ENCODE measurements around the gene TMEM175. TPM values are rescaled to one million over a fixed set of nuclear protein-coding genes. Genes with fewer than 3 reads are reported as not detected.
A peak's percentile ranks its signal among the peaks of the same experiment; 100 is the strongest.

TMEM175 gene
- total and polyA plus RNA-seq, 9 of the 15 experiments (the other 6 are each of a cell fraction or from before 2014, with no cell fraction given): 0.13 to 30.9 (median 9.4) TPM

DNA sequence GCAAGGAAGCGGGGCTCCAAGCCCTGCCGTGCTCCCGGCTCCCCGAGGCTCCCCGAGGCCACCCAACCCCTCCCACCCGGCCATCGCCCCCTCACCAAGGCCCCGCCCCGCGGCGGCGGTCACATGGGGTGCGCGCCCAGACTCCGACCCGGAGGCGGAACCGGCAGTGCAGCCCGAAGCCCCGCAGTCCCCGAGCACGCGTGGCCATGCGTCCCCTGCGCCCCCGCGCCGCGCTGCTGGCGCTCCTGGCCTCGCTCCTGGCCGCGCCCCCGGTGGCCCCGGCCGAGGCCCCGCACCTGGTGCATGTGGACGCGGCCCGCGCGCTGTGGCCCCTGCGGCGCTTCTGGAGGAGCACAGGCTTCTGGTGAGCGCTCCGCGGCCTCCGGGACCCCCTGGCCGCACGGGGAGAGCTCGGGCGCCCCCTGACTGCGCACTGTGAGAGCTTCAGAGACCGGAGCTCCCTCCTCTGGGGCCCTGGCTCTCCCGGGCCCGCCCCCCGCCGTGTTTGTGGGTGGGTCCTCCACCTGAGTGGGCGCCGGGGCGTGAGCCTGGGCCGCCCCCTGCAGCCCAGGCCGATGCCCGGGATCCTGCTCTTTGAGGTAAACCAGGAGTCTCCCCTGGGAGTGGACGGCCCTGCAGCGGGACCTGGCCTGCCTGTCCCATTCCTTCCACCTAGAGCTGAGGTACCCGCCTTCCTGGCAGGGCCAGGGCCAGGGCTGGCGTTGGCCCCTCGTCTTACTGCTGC lies 54.8 kb downstream of the TMEM175 start, which contains the start of gene IDUA (continued):
- TF ChIP-seq SRSF7 (optimal IDR thresholded peaks at IDR 0.05; ENCODE audit: low read depth, low read length) (no peak), GABPB2 (CRISPR knock-in tag; conservative IDR thresholded peaks at IDR 0.05) (no peak), EWSR1 (IDR thresholded peaks at IDR 0.05; ENCODE audit: borderline replicate concordance, low read depth, partially characterized antibody) (no peak), NFXL1 (CRISPR knock-in tag; IDR thresholded peaks at IDR 0.05) (no peak), MCM3 (IDR thresholded peaks at IDR 0.05) (no peak), TARDBP (IDR thresholded peaks at IDR 0.05) (peak; percentile 93), GABPA (tag; conservative IDR thresholded peaks at IDR 0.05; ENCODE audit: low read depth) (peak; percentile 91), ZNF212 (CRISPR knock-in tag; IDR thresholded peaks at IDR 0.05) (no peak), ZNF384 (IDR thresholded peaks at IDR 0.05; ENCODE audit: low read depth, low read length) (no peak), ZNF76 (CRISPR knock-in tag; IDR thresholded peaks at IDR 0.05; ENCODE audit: borderline replicate concordance) (no peak), ZNF695 (CRISPR knock-in tag; IDR thresholded peaks at IDR 0.05) (no peak), FOSL1 (tag; conservative IDR thresholded peaks at IDR 0.05) (0 out of 2 replicates have a peak, but pooled peaks have one; percentile 22), EGR1 (conservative IDR thresholded peaks at IDR 0.05) (peak; percentile 71), ZC3H11A (IDR thresholded peaks at IDR 0.05; ENCODE audit: low read depth, low read length) (no peak), ZFPM2 (CRISPR knock-in tag; IDR thresholded peaks at IDR 0.05) (no peak), ZC3H8 (IDR thresholded peaks at IDR 0.05) (no peak), YY1 (IDR thresholded peaks at IDR 0.05; ENCODE audit: borderline replicate concordance in 1 of 3, control insufficient read depth in 1 of 3, extremely low read depth in 1 of 3, insufficient read depth in 3 of 3, insufficient read length in 1 of 3, insufficient replicate concordance in 2 of 3, low read depth in 1 of 3, low read length in 2 of 3) (peak in 2 of 3 experiments; percentile 0 to 4), ZNF239 (CRISPR knock-in tag; IDR thresholded peaks at IDR 0.05) (no peak), GTF2F1 (IDR thresholded peaks at IDR 0.05; ENCODE audit: low read depth, low read length) (no peak), RHOXF2B (CRISPR knock-in tag; conservative IDR thresholded peaks at IDR 0.05) (no peak), CBFB (CRISPR knock-in tag; IDR thresholded peaks at IDR 0.05) (0 out of 2 replicates have a peak, but pooled peaks have one; percentile 47), ZNF57 (CRISPR knock-in tag; IDR thresholded peaks at IDR 0.05) (no peak)
- TF ChIP-seq, protein P1, sequence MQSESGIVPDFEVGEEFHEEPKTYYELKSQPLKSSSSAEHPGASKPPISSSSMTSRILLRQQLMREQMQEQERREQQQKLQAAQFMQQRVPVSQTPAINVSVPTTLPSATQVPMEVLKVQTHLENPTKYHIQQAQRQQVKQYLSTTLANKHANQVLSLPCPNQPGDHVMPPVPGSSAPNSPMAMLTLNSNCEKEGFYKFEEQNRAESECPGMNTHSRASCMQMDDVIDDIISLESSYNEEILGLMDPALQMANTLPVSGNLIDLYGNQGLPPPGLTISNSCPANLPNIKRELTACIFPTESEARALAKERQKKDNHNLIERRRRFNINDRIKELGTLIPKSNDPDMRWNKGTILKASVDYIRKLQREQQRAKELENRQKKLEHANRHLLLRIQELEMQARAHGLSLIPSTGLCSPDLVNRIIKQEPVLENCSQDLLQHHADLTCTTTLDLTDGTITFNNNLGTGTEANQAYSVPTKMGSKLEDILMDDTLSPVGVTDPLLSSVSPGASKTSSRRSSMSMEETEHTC (IDR thresholded peaks at IDR 0.05): no peak
- TF ChIP-seq, protein P2, sequence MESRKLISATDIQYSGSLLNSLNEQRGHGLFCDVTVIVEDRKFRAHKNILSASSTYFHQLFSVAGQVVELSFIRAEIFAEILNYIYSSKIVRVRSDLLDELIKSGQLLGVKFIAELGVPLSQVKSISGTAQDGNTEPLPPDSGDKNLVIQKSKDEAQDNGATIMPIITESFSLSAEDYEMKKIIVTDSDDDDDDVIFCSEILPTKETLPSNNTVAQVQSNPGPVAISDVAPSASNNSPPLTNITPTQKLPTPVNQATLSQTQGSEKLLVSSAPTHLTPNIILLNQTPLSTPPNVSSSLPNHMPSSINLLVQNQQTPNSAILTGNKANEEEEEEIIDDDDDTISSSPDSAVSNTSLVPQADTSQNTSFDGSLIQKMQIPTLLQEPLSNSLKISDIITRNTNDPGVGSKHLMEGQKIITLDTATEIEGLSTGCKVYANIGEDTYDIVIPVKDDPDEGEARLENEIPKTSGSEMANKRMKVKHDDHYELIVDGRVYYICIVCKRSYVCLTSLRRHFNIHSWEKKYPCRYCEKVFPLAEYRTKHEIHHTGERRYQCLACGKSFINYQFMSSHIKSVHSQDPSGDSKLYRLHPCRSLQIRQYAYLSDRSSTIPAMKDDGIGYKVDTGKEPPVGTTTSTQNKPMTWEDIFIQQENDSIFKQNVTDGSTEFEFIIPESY (CRISPR knock-in tag; IDR thresholded peaks at IDR 0.05): peak; percentile 57
- TF ChIP-seq, protein P3, sequence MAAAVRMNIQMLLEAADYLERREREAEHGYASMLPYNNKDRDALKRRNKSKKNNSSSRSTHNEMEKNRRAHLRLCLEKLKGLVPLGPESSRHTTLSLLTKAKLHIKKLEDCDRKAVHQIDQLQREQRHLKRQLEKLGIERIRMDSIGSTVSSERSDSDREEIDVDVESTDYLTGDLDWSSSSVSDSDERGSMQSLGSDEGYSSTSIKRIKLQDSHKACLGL (CRISPR knock-in tag; IDR thresholded peaks at IDR 0.05; ENCODE audit: borderline replicate concordance, poor library complexity, severe bottlenecking): peak; percentile 65

Measured in K562 (cell line).